HTERT RPE-1 (cell line): Measurements from ENCODE around the gene SLC9A8.
"Not testable (repeated sequence)": the region's sequence is repeated elsewhere in the genome, so short reads cannot be mapped to it uniquely, and the experiment has no call there.

ENCODE experiments used
- in situ Hi-C: fragments of 300-500 bp; cut with MboI; formaldehyde crosslinking; loops from 4 replicates; pipeline ENCODE4 v1.14.3; 2020; ENCODE audit warnings: low sequenced_read_pairs

The SLC9A8 gene

DNA sequence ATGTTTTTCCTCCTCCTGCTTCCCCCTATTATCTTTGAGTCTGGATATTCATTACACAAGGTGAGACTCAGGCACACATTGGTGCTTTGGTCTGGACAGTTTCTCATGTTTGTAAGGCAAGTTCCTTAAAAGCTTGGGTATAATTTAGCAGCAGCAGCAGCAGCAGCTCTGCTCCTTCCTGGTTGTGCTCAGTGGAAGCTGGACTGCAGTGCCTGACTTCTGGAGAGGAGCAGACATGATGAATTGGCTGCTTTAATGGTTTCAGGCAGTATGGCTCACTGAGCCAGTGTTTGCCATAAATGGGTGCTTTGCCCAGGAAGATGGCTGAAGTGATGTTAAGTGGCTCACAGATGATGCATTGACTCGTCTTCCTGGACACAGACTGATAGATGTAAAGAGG is 32.4 kb downstream of the SLC9A8 start:
- in situ Hi-C loops: loop anchor here (25.0 kb wide), 1 partner anchor 233 kb away; no protein-coding TSS in a partner anchor

DNA sequence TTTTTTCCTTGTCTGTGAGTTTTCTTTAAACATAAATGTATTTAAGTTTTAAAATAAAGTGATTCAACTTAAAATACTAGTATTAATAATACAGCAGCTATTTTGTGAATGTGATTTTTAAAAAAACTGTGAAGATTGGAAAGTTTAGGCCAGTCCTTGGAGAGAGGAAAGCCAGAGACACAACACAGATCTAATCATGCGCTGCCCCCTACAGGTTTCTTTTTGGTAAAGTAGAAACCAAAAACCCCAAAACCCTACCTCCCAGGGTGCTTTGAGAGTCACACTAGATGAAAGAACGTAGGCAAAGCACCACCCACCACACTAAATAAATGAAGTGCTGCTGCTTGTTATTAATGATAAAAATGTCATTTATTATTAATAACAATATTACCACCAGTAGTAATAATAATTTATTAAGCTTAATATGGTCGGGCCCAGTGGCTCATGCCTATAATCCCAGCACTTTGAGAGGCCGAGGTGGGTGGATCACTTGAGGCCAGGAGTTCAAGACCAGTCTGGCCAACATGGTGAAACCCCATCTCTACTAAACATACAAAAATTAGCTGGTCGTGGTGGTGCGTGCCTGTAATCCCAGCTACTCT is 33.7 kb downstream of the SLC9A8 start:
- in situ Hi-C loops: loop anchor here (25.0 kb wide), 1 partner anchor 234 kb away; no protein-coding TSS in a partner anchor

- in situ Hi-C loops: no loop called here
Measured at GRCh38 chr20:49850463-49851230, 38.0 kb downstream of the SLC9A8 start.

DNA sequence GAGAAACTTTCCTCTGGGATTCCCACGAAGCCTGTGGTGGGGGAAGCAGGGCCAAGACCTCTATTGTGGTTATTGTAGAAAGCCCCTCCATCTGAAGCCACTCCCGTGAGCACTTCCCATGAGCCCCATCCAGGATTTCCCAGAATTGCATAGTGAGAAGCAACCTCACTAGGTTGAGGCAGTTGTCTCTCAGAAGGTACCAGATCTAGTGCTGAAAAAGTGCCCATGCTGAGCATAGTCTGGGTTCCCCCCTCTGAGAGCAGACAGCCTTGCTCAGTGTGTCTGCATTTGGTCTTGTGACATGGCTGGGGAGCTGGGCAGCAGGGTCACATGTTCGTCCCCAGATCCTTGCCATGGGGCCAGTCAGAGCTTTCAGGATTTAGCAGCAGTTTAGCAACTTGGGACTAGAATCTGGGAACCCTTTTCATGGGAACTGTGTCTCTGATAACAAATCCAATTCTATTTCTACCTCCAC is 38.6 kb downstream of the SLC9A8 start:
- in situ Hi-C loops: no loop called here

GRCh38 chr20:49851991-49852390 is 39.4 kb downstream of the SLC9A8 start:
- in situ Hi-C loops: no loop called here

DNA sequence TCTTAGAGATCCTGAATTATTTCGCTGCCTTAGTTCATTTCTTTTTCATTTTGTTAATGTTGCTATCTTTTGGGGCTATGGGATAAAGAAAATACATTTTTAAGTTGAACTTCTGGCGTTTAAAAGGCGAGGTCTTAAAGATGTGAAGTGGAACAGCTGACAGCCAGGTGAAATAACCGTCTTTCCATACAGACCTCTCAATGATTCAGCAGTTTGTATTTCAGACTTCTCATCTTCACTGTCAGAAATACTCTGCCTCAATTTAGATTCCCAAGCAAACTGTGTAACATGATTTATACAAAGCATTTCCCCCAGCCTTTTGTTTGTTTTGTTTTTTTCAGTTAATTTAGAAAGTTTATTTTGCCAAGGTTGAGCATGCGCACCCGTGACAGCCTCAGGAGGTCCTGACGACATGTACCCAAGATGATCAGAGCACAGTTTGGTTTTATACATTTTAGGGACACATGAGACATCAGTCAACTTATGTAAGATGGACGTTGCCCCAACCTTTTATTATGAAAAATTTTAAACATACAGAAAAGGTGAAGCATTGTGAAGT is 40.0 kb downstream of the SLC9A8 start:
- in situ Hi-C loops: no loop called here

- in situ Hi-C loops: no loop called here
Measured at GRCh38 chr20:49853640-49854039, 41.0 kb downstream of the SLC9A8 start.

GRCh38 chr20:49854190-49854875 is 41.7 kb downstream of the SLC9A8 start:
- in situ Hi-C loops: no loop called here

DNA sequence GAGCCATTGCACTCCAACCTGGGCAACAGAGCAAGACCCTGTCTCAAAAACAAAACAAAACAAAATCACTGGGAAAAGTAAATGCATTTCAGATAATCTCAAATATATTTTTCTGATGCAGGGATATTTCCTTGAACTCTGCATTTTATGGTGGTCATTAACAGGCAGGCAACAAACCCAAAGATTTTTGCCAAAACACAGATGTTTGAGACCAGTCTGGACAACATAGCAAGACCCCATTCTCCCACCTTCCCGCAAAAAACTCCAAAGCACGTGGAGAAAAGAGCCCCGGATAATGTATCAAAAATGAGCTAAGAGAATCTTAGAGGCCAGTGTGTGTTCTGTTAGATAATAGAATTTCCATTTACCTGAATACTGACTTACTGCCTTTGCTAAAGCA is 44.3 kb downstream of the SLC9A8 start:
- in situ Hi-C loops: no loop called here

DNA sequence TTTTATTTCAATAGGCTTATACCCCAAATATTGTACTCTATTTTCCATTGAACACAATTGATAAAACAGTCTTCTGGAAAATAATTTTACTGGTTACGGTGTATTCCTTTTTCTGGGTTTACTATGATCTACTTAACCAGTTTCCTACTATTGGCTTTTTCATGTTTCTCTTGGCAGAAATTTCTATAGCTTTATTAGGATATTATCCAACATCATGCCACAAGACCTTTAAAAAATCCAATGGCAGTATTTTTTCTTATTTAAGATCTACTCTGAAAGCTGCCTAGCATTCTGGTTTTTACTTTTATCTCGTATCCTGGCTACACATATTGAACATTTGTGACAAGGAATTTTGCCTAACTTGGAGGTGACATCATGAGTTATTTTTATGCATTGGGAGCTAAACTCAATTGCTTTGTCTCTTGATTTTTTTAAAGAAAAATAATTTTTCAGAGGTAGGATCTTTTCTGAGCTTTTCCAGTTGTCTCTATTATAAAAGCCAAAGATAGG is 45.5 kb downstream of the SLC9A8 start:
- in situ Hi-C loops: no loop called here

DNA sequence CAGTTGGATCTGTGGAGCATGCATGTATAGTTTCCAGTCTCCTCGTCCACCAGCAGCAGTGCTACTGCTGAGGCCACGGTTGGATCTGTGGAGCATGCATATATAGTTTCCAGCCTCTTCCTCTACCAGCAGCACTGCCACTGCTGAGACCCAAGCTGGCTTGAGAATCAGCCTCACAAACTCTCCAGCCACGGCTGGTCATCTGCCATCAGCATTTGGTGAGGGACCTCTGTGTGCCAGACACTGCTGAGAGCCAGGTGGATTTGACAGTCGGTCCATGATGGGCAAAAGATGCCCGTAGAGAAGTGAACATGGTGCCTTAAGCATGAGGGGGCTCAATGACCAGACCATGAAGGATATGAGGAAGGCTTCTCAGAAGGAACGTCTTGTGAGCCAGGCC is 46.4 kb downstream of the SLC9A8 start:
- in situ Hi-C loops: no loop called here

- in situ Hi-C loops: no loop called here
Measured at GRCh38 chr20:49859807-49860206, 47.2 kb downstream of the SLC9A8 start.

- in situ Hi-C loops: not testable (repeated sequence)
Measured at GRCh38 chr20:49861232-49861631, 48.6 kb downstream of the SLC9A8 start.

DNA sequence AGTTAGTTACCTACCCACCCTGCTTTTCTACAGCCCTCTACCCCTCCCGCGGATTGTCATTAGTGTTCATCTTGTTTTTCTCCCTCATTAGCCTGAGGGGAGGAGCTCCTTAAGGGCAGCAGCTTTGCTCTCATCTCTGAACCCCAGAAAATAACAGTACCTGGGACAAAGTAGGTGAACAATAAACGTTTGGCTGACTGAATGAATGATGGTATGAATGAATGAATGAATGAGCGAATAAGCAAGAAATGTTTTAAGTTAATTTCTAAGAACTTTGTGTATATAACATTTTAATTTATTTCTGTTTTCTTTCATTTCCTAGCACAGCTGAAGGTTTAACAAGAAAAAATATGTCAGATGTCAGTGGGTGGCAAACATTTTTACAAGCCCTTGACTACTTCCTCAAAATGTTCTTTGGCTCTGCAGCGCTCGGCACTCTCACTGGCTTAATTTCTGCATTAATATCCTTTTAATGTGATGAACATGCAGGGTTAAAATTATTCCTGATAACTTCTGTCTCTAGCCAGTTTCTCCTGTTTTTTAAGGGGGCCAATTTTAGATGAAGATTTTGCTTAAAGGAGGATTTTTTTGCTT is 50.1 kb downstream of the SLC9A8 start:
- in situ Hi-C loops: no loop called here

GRCh38 chr20:49863666-49864065 is 51.0 kb downstream of the SLC9A8 start:
- in situ Hi-C loops: no loop called here

GRCh38 chr20:49865559-49865958 is 52.9 kb downstream of the SLC9A8 start:
- in situ Hi-C loops: no loop called here

DNA sequence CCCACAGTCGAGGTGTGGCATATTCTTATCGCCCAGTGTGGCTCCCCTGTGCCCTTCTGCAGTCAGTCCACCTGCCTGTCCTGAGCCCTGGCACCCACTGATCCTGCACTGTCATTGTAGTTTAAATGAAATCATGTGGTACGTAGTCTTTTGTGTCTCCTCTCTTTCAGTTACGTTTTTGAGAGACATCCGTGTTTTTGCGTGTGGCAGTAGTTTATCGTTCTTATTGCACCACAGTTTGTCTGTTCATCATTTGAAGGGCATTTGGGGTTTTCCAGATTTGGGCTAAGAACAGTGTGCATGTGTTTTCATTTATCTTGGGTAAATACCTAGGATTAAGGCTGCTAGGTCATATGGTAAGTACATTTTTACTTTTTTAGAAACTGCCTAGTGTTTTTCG is 53.4 kb downstream of the SLC9A8 start:
- in situ Hi-C loops: no loop called here

- in situ Hi-C loops: no loop called here
Measured at GRCh38 chr20:49867453-49868215, 55.0 kb downstream of the SLC9A8 start.

DNA sequence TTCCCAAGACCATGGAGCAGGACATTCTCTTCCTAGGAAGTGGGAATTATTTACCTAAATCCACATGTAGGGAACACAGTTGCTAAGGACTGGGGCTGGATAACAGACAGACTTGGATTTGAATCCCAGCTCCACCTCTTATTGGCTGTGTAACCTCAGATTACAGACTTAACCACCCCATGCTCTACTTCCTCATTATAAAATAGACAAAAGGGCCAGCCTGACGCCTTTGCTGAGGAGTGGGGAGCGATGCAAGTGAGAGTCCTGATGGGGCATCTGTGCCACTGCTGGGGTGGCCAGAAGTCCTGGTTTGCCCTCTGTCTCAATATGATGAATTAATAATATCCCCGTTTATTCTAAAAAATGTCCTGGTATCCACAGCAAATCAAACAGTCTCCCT is 55.9 kb downstream of the SLC9A8 start:
- in situ Hi-C loops: no loop called here

DNA sequence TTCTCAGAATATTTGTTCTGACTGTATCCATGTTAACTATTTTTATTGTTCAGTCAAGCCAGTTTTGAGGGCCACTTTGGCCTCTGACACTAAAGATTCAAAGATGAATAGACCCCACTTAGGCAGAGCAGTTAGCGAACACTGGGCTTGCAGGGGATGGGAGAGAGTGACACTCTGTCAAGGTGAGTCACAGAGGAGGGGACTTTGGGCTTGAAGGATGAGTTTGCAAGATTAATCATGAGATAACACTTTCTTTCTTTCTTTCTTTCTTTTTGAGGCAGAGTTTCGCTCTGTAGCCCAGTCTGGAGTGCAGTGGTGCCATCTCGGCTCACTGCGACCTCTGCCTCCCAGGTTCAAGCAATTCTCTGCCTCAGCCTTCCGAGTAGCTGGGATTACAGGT is 56.3 kb downstream of the SLC9A8 start:
- in situ Hi-C loops: no loop called here
